Measurements from ENCODE around the gene DCX. TPM values are rescaled to one million over a fixed set of nuclear protein-coding genes. Genes with fewer than 3 reads are reported as not detected.

The DCX gene
- total RNA-seq, 1 experiment from 2014 or later = not detected

DNA sequence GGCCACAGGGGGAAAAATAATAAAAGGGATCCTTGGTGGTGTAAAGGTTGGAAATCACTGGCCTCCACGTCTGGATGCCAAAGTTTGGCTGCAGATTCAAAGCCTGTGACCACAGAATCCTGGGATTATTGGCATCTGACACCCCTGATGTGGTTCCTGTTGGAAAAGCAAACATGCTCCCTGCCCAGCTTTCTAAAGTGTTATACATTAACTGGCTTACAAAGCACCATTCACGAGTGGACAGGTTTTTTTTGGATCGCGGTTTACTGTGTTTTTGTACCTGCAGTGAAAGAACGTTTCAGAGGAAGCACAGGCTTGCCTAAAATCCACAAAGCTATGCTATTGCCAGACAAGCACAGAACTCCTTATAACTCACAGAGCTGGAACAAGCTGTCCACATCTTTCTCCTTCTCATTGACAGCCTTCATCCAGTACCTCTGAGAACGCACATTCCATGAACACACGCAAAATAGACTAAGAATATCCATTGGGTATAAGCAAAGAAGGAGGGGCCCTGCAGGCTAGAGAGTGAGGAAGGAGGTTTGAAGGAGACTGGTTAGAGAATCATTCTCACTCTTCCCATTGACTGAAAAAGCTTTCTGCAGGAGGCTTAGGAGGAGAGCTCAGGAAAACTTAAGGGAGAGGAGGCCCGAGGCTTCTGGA lies 127.2 kb downstream of the DCX start:
- Histone ChIP-seq H3K79me2 (ENCODE audit: low read depth) (no peaks in the 10 kb centered on the region), H3K4me1 (replicated peaks; ENCODE audit: insufficient read depth) (no peaks in the 10 kb centered on the region), H4K20me1 (ENCODE audit: insufficient read depth) (no peaks in the 10 kb centered on the region), H3K27ac (no peak overlapping the region), H3K4me2 (no peak overlapping the region), H3F3A (ENCODE audit: insufficient read depth, low read depth) (no peaks in the 10 kb centered on the region), H3K27me3 (ENCODE audit: insufficient read depth, low read depth) (no peaks in the 10 kb centered on the region), H2AFZ (no peak overlapping the region), H3K9me2 (ENCODE audit: insufficient read depth) (no peaks in the 10 kb centered on the region), H3K9me3 (ENCODE audit: insufficient read depth, low read depth) (no peaks in the 10 kb centered on the region), H3K4me3 (no peak overlapping the region), H3K36me3 (ENCODE audit: low read depth) (no peaks in the 10 kb centered on the region)
- no peak for DNase-seq
- no TSS peak for BruUV-seq (replicated peaks)
- intact Hi-C loops (cut with micrococcal nuclease; ENCODE audit: unreplicated experiment) = no loop called here
- TF ChIP-seq, protein P1, sequence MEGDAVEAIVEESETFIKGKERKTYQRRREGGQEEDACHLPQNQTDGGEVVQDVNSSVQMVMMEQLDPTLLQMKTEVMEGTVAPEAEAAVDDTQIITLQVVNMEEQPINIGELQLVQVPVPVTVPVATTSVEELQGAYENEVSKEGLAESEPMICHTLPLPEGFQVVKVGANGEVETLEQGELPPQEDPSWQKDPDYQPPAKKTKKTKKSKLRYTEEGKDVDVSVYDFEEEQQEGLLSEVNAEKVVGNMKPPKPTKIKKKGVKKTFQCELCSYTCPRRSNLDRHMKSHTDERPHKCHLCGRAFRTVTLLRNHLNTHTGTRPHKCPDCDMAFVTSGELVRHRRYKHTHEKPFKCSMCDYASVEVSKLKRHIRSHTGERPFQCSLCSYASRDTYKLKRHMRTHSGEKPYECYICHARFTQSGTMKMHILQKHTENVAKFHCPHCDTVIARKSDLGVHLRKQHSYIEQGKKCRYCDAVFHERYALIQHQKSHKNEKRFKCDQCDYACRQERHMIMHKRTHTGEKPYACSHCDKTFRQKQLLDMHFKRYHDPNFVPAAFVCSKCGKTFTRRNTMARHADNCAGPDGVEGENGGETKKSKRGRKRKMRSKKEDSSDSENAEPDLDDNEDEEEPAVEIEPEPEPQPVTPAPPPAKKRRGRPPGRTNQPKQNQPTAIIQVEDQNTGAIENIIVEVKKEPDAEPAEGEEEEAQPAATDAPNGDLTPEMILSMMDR (conservative IDR thresholded peaks at IDR 0.05) = no peak
- no peak for TF ChIP-seq EZH2 (IDR thresholded peaks at IDR 0.05; ENCODE audit: low read depth)
- POLR2A ChIA-PET (ENCODE audit: unreplicated experiment) = no interaction called here
- CTCF ChIA-PET = no interaction called here

DNA sequence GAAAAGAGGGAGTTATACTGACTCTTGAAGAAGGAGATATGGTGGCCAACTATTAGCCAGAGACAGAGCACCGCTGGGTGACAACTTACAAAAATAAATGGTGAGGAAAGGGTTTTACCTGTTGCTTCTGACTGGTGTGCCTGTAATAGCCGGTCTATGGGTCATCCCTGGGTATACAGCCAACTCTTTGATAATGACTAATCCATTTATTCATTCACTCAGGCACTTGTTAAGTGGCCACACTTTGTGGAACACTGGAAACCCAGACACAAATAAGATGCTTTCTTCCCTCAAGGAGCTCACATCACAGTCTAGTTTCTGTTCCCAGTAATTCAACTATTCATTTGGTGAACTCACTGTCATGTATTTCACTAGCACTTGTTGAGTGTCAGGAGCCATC lies 128.5 kb downstream of the DCX start:
- POLR2A ChIA-PET (ENCODE audit: unreplicated experiment) = no interaction called here
- no peaks in the 10 kb centered on the region for H3K4me1 ChIP-seq (replicated peaks; ENCODE audit: insufficient read depth)
- CTCF ChIA-PET = no interaction called here
- no peak overlapping the region for H3K4me3 ChIP-seq
- H3F3A ChIP-seq (ENCODE audit: insufficient read depth, low read depth) = no peaks in the 10 kb centered on the region
- DNase-seq = no peak
- H3K36me3 ChIP-seq (ENCODE audit: low read depth) = no peaks in the 10 kb centered on the region
- intact Hi-C loops (cut with micrococcal nuclease; ENCODE audit: unreplicated experiment) = no loop called here
- H3K9me2 ChIP-seq (ENCODE audit: insufficient read depth) = no peaks in the 10 kb centered on the region
- H3K27me3 ChIP-seq (ENCODE audit: insufficient read depth, low read depth) = no peaks in the 10 kb centered on the region
- no peak overlapping the region for H2AFZ ChIP-seq
- no peak overlapping the region for H3K27ac ChIP-seq
- TF ChIP-seq EZH2 (IDR thresholded peaks at IDR 0.05; ENCODE audit: low read depth) = no peak
- TF ChIP-seq, protein P1 (conservative IDR thresholded peaks at IDR 0.05) = no peak
- no peaks in the 10 kb centered on the region for H4K20me1 ChIP-seq (ENCODE audit: insufficient read depth)
- no peak overlapping the region for H3K4me2 ChIP-seq
- no TSS peak for BruUV-seq (replicated peaks)
- H3K9me3 ChIP-seq (ENCODE audit: insufficient read depth, low read depth) = no peaks in the 10 kb centered on the region
- no peaks in the 10 kb centered on the region for H3K79me2 ChIP-seq (ENCODE audit: low read depth)

DNA sequence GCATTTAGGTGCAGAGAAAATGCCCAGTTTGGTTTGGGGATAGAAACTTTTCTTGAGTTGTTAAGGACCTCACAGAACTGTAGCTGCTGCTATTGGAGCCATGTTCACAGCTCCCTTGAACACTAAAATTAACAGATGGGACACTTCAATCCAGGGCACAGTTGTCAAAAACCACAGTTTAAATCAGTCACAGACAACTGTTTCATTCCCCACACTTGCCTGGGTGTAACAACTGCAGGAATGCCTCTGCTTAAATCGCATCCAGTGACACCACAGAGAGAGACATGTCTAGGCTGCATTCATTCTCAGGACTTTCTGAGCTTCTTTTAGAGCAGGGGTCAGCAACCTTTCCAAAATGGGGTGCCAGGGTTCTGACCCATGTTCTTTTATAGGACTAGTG lies 129.0 kb downstream of the DCX start:
- Histone ChIP-seq H3K4me1 (replicated peaks; ENCODE audit: insufficient read depth) (no peaks in the 10 kb centered on the region), H3F3A (ENCODE audit: insufficient read depth, low read depth) (no peaks in the 10 kb centered on the region), H3K27ac (no peak overlapping the region), H3K36me3 (ENCODE audit: low read depth) (no peaks in the 10 kb centered on the region), H4K20me1 (ENCODE audit: insufficient read depth) (no peaks in the 10 kb centered on the region), H2AFZ (no peak overlapping the region), H3K9me2 (ENCODE audit: insufficient read depth) (no peaks in the 10 kb centered on the region), H3K4me3 (no peak overlapping the region), H3K9me3 (ENCODE audit: insufficient read depth, low read depth) (no peaks in the 10 kb centered on the region), H3K79me2 (ENCODE audit: low read depth) (no peaks in the 10 kb centered on the region), H3K4me2 (no peak overlapping the region), H3K27me3 (ENCODE audit: insufficient read depth, low read depth) (no peaks in the 10 kb centered on the region)
- BruUV-seq (replicated peaks) = no TSS peak
- ChIA-PET POLR2A (ENCODE audit: unreplicated experiment) (no interaction called here), CTCF (no interaction called here)
- DNase-seq = no peak
- intact Hi-C loops (cut with micrococcal nuclease; ENCODE audit: unreplicated experiment) = no loop called here
- TF ChIP-seq, protein P1 (conservative IDR thresholded peaks at IDR 0.05) = no peak
- no peak for TF ChIP-seq EZH2 (IDR thresholded peaks at IDR 0.05; ENCODE audit: low read depth)
